ENCODE results near the gene HSFX3. TPM values are rescaled to one million over a fixed set of nuclear protein-coding genes. Genes with fewer than 3 reads are reported as not detected.
"Not testable (repeated sequence)": the region's sequence is repeated elsewhere in the genome, so short reads cannot be mapped to it uniquely, and the experiment has no call there.

Gene HSFX3
- total RNA-seq, 1 experiment from 2014 or later, result not detected

GRCh38 chrX:149540131-149540620, 9.5 kb downstream of the HSFX3 start:
- intact Hi-C loops (cut with micrococcal nuclease; ENCODE audit: unreplicated experiment), result no loop called here
- no TSS peak for BruUV-seq (replicated peaks)
- no peaks in the 10 kb centered on the region for H3K27me3 ChIP-seq (replicated peaks; ENCODE audit: insufficient read depth, low read depth, low read length, poor library complexity)
- H3K27ac ChIP-seq (ENCODE audit: low read depth, low read length, poor library complexity, severe bottlenecking), result peak overlapping the region; percentile 91
- H3K4me1 ChIP-seq (ENCODE audit: insufficient read depth, low read length, poor library complexity, severe bottlenecking), result no peaks in the 10 kb centered on the region
- peak; percentile 91 for DNase-seq (ENCODE audit: low spot score)
- no peaks in the 10 kb centered on the region for H3K9me3 ChIP-seq (ENCODE audit: low read depth, low read length, poor library complexity, severe bottlenecking)
- peak overlapping the region; percentile 63 for H3K4me3 ChIP-seq (ENCODE audit: low read depth, low read length, poor library complexity, severe bottlenecking)
- ChIA-PET CTCF (no interaction called here), POLR2A (ENCODE audit: low non-redundant PET) (interaction anchor here (0.6 kb wide), 1 partner anchor 79 kb away, joined by 11 read pairs; no protein-coding TSS in a partner anchor)
- no peaks in the 10 kb centered on the region for H3K36me3 ChIP-seq (ENCODE audit: insufficient read depth, low read length, poor library complexity, severe bottlenecking)
- TF ChIP-seq CTCF (conservative IDR thresholded peaks at IDR 0.05; ENCODE audit: low read depth, low read length) (no peak), EZH2 (IDR thresholded peaks at IDR 0.05; ENCODE audit: borderline replicate concordance, low read depth, low read length, poor library complexity, severe bottlenecking) (no peak)

GRCh38 chrX:149539283-149540130, 10.2 kb downstream of the HSFX3 start:
- intact Hi-C loops (cut with micrococcal nuclease; ENCODE audit: unreplicated experiment), result no loop called here
- Histone ChIP-seq H3K4me3 (ENCODE audit: low read depth, low read length, poor library complexity, severe bottlenecking) (peak overlapping the region; percentile 49), H3K9me3 (ENCODE audit: low read depth, low read length, poor library complexity, severe bottlenecking) (no peaks in the 10 kb centered on the region), H3K36me3 (ENCODE audit: insufficient read depth, low read length, poor library complexity, severe bottlenecking) (no peaks in the 10 kb centered on the region), H3K4me1 (ENCODE audit: insufficient read depth, low read length, poor library complexity, severe bottlenecking) (no peaks in the 10 kb centered on the region), H3K27ac (ENCODE audit: low read depth, low read length, poor library complexity, severe bottlenecking) (peak overlapping the region; percentile 74), H3K27me3 (replicated peaks; ENCODE audit: insufficient read depth, low read depth, low read length, poor library complexity) (no peaks in the 10 kb centered on the region)
- ChIA-PET POLR2A (ENCODE audit: low non-redundant PET) (interaction anchor here (0.6 kb wide), 1 partner anchor 400 kb away, joined by 5 read pairs; no protein-coding TSS in a partner anchor), CTCF (interaction anchor here (0.7 to 0.9 kb wide), 2 partner anchors 12 to 399 kb away, joined by 4 to 6 read pairs; partner anchors contain the start of gene EOLA2)
- TF ChIP-seq EZH2 (IDR thresholded peaks at IDR 0.05; ENCODE audit: borderline replicate concordance, low read depth, low read length, poor library complexity, severe bottlenecking), result no peak
- TF ChIP-seq CTCF (conservative IDR thresholded peaks at IDR 0.05; ENCODE audit: low read depth, low read length), result no peak
- peak; percentile 91 for DNase-seq (ENCODE audit: low spot score)
- no TSS peak for BruUV-seq (replicated peaks)

GRCh38 chrX:149537474-149537873, 12.2 kb downstream of the HSFX3 start:
- intact Hi-C loops (cut with micrococcal nuclease; ENCODE audit: unreplicated experiment); H3K9me3 ChIP-seq (ENCODE audit: low read depth, low read length, poor library complexity, severe bottlenecking); CTCF ChIA-PET; H3K4me3 ChIP-seq (ENCODE audit: low read depth, low read length, poor library complexity, severe bottlenecking); POLR2A ChIA-PET (ENCODE audit: low non-redundant PET); H3K36me3 ChIP-seq (ENCODE audit: insufficient read depth, low read length, poor library complexity, severe bottlenecking); H3K27ac ChIP-seq (ENCODE audit: low read depth, low read length, poor library complexity, severe bottlenecking); DNase-seq (ENCODE audit: low spot score); H3K27me3 ChIP-seq (replicated peaks; ENCODE audit: insufficient read depth, low read depth, low read length, poor library complexity); BruUV-seq (replicated peaks); H3K4me1 ChIP-seq (ENCODE audit: insufficient read depth, low read length, poor library complexity, severe bottlenecking): not testable (repeated sequence)

- H3K9me3 ChIP-seq (ENCODE audit: low read depth, low read length, poor library complexity, severe bottlenecking); H3K27me3 ChIP-seq (replicated peaks; ENCODE audit: insufficient read depth, low read depth, low read length, poor library complexity); H3K27ac ChIP-seq (ENCODE audit: low read depth, low read length, poor library complexity, severe bottlenecking); CTCF ChIA-PET; H3K4me1 ChIP-seq (ENCODE audit: insufficient read depth, low read length, poor library complexity, severe bottlenecking); H3K36me3 ChIP-seq (ENCODE audit: insufficient read depth, low read length, poor library complexity, severe bottlenecking); H3K4me3 ChIP-seq (ENCODE audit: low read depth, low read length, poor library complexity, severe bottlenecking); POLR2A ChIA-PET (ENCODE audit: low non-redundant PET); BruUV-seq (replicated peaks); DNase-seq (ENCODE audit: low spot score); intact Hi-C loops (cut with micrococcal nuclease; ENCODE audit: unreplicated experiment): not testable (repeated sequence)
Observed at GRCh38 chrX:149534926-149535602, 14.7 kb downstream of the HSFX3 start.

- POLR2A ChIA-PET (ENCODE audit: low non-redundant PET); H3K4me3 ChIP-seq (ENCODE audit: low read depth, low read length, poor library complexity, severe bottlenecking); CTCF ChIA-PET; H3K9me3 ChIP-seq (ENCODE audit: low read depth, low read length, poor library complexity, severe bottlenecking); DNase-seq (ENCODE audit: low spot score); BruUV-seq (replicated peaks); H3K36me3 ChIP-seq (ENCODE audit: insufficient read depth, low read length, poor library complexity, severe bottlenecking); H3K27ac ChIP-seq (ENCODE audit: low read depth, low read length, poor library complexity, severe bottlenecking); H3K4me1 ChIP-seq (ENCODE audit: insufficient read depth, low read length, poor library complexity, severe bottlenecking); H3K27me3 ChIP-seq (replicated peaks; ENCODE audit: insufficient read depth, low read depth, low read length, poor library complexity); intact Hi-C loops (cut with micrococcal nuclease; ENCODE audit: unreplicated experiment): not testable (repeated sequence)
Observed at GRCh38 chrX:149533999-149534398, 15.7 kb downstream of the HSFX3 start.
